RCC 7860 (cell line): ENCODE data around the gene RPS6KL1.

Experiments
- DNase-seq: peaks from one replicate; pipeline ENCODE4 v3.0.0-alpha.2; 2015; ENCODE audit warnings: low spot score
- FAIRE-seq: peaks from 2 replicates; lab custom pipeline; 2012; peaks lifted over from hg19 to GRCh38; lab: Jason Lieb, UNC

The RPS6KL1 gene

DNA sequence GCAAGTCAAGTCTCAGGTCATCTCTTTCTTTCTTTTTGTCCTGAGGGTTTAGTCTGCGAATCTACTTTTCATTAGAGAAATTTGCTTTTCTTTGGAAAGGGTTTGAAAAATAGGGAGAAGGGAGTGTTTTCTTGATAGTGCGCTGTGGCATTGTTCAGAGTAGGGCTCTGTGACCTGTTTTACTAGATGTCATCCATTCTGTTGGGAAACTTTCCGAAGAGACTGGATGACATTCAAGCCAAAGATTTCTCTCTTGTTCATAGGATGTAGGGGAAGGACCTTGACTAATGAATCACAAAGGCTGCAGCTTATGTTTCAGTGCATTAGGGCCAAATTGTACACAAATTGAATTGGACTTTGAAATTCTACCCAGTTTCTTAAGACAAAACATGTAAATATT is 26.7 kb downstream of the RPS6KL1 start:
- no peak for FAIRE-seq

DNA sequence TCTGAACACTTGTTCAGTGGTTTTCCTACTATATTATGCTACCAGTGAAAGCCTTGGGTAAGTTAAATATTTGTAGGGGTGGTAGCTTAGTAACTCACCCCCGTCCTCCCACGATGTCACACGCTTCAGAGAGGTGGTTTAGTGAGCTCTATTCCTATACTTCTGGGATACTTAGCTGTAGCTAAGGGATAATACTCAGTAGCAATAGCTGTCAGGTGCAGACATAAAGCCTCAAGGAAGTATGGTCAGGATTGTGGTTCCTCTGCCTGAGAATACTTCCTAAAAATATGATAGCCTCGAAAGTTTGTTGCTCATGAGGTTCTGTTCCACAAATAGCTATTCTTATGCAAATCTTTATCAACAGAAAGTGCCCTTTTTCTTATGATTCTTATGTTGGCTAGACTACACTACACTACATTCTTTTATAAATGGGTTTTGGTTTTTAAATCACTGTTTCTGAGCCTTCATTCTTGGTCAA is 29.4 kb downstream of the RPS6KL1 start:
- no peak for FAIRE-seq

More for the DNA sequence above, 26.7 kb downstream of the RPS6KL1 start:
- DNase-seq = no peak

DNA sequence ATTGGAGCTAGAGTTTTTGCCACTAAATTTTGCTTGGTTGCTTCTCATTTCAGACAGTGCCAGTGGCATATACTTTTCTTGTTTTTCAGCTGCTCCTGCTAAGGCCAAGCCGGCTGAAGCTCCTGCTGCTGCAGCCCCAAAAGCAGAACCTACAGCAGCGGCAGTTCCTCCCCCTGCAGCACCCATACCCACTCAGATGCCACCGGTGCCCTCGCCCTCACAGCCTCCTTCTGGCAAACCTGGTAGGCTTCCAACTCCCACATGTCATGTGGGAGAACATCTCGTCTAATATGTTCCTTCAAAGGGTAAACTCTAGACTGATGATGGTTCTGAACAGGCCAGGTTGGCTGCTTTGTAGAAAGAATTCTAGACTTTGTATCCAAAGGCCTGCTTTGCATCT is 30.3 kb downstream of the RPS6KL1 start:
- DNase-seq (no peak), FAIRE-seq (no peak)

More for the DNA sequence above, 29.4 kb downstream of the RPS6KL1 start:
- no peak for DNase-seq

DNA sequence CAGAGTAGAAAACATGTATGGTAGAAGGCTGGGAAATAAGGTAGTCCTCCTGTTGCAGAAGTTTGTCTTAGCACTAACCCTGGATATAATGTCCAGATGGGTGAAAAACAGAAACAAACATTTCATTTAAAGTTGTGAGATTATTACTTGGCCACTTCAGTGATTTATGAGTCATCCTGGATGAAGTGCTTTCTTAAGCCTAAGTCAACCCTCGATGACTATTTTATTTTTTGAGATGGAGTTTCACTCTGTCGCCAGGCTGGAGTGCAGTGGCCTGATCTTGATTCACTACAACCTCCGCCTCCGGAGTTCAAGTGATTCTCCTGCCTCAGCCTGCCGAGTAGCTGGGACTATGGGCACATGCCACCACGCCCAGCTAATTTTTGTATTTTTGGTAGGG is 31.2 kb downstream of the RPS6KL1 start:
- no peak for DNase-seq
- no peak for FAIRE-seq

DNA sequence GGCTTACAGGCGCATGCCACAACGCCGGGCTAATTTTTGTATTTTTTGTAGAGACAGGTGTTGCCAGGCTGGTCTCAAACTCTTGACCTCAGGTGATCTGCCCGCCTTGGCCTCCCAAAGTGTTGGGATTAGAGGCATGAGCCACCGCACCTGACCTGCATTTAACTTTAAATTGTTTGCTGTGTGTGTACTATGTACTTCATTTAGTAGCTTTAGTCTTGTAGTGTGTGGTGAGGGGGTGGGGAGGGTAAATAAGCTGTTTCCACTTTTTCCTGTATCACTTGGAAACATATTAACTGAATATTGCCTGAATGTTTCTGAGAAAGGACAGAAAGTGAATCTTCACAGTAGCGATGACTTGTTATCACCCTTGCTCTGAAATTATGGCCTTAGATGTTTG is 32.8 kb downstream of the RPS6KL1 start:
- no peak for DNase-seq
- FAIRE-seq = no peak

DNA sequence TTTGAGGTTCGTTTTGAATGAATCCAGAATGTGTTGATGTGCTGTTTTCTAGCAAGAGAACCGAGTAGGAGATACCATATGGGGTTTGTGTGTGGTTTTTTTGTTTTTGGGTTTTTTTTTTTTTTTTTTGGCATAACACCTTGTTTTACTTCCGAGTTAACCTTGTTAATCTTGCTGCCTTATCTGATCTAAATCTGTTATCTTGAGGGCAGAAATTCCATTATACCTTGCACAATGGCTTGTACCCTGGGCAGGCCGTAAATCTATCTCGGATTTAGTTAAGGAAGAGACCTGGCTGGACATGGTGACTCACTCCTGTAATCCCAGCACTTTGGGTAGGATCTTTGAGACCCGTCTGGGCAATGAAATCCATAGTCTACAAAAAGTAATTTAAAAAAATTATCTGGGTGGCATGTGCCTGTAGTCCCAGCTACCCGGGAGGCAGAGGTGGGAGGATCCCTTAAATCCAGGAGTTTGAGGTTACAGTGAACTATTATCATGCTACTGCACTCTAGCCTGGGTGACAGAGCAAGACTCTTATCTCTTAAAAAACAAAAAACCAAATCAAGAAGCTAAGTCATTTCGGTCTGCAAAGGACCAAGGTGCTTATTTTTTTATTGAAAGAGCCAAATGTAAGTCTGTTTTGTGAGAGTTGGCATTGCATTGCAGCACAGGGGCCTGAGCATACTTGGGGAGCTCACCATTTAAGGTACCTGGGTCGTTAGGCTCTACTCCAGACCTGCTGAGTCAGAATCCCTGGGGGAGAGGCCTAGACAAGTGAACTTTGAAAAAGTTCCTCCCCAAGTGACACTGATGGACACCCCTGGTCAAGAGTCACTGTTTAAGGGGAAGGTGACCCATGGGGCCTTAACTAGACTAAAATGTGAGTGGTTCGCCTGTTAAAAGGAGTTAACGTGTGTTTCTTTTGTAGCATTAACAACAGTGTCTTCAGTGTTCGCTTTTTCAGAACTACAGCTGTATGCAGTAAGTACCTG is 34.6 kb downstream of the RPS6KL1 start:
- DNase-seq (no peak), FAIRE-seq (no peak)

DNA sequence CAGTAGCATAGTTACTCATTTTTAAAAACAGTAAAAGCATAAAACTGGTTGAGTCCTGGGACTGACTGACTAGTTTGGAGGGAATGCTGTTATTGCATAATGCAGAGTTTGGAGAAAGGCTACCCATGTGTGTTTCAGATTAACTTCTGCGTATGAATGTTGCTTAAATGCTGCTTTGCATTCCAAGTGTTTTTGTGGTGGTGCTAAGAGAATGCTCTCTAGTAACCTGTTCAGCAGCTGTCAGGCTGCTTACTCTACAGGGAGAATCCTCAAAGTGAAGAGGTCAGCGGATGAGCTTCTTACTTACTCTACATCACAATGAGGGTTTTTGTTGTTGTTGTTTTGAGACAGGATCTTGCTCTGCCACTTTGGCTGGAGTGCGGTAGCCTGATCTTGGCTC is 37.1 kb downstream of the RPS6KL1 start:
- FAIRE-seq (no peak), DNase-seq (no peak)

DNA sequence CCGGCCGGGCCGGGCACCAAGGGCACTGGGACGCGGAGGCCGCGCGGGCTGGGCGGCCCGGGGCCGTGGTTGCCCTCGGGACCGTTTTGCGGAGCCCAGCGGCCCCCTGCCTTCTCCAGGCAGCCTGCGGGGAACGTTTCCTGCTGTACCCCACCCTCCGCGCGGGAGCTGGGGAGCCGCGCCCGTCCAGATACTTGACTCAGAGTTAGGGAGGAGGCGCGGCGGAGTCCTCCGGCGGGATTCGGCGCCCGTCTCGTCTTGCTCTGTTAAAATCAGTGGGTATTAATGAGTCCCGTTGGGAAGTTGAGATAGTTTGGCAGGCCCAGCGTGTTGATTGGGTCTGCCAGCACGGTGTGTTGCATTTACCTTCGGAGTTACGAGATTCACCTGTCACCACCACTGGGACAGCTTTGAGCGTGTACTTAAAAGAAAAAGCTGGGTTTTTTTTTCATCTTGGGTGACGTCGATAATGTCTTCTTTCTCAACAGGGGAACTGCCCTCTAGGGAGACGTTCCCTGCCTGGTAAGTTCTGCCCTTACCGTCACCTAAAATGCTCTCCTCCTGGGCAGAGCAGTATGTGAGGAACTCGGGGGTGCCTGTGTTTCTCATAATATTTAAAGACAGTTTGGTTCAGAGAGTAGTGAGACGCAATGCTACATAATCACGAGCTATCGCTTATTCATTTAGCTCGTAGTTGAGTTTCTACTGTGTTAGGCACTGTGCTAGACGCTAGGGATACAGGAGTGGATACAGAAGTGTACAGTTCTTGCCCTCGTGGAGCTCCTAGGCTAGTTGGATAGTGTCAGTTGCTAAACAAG is 40.7 kb downstream of the RPS6KL1 start:
- DNase-seq (no peak), FAIRE-seq (no peak)

DNA sequence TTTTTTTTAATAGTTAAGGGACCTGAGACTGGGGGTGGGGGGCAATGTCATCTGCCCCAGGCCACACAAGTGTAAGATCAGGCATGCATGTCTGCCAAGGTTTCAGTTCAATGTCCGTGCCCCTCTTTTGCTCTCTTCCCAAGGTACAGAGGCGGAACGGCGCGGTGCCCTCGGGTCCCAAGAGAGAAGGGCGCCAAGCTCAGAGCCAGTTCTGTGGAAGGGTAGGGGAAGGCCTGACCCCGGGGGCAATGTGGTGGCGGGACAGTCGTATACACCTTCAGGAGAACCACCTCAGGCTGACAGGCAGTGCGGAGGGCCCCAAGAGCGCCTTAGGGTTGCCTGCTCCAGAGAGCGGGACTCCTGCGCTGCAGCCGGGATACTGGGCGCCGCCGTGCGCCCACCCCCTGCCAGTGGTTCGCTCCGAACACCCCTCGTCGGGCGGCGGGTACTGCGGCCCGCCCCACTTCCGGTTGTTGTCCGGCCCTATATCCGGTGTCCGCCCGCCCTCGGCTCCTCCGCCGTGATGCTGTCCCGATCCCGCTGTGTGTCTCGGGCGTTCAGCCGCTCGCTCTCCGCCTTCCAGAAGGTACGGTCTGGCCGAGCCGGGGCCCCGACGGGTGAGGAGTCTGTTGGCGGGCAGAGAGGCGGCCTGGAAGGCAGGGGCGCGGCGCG is 41.5 kb downstream of the RPS6KL1 start, which contains the start of gene DLST:
DLST (plus strand) TSS at position 486 of the 672 bp plus-strand sequence; CDS start at position 524, 38 bp downstream.
- FAIRE-seq (no peak), DNase-seq (peak; percentile 53)

DNA sequence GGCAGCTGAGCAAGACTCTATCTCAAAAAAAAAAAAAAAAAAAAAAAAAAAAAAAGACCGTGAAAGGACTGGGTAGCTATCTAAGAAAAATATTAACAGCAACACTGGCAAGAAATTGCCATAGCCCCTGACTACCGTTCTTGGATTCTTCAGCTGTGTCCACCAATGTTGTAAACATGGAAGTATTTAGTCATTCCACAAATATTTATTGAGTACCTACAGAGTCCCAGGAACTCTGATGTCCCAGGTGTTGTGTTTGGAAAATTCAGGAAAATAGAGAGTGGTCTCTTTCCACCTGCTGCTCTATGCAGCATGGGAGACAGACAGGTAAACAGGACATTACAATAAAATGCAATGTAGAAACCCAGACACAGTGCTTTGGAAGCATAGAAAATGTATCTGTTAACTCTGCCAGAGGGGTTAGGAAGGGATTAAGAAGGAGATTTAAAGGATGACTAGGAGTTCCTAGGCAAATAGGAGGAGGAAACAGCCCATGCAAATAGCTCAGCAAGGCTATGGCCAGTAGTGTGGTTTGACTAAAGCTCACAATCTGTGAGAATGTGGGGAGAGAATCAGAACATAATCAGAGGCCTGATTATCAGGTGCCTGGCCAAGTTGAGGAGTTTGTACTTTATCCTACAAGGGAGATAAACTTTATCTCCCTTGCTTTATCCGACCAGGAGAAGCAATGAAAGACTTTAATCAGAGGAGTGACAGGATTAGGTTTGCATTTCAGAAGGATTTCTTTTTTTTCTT is 43.5 kb downstream of the RPS6KL1 start:
- no peak for DNase-seq
- FAIRE-seq = no peak

DNA sequence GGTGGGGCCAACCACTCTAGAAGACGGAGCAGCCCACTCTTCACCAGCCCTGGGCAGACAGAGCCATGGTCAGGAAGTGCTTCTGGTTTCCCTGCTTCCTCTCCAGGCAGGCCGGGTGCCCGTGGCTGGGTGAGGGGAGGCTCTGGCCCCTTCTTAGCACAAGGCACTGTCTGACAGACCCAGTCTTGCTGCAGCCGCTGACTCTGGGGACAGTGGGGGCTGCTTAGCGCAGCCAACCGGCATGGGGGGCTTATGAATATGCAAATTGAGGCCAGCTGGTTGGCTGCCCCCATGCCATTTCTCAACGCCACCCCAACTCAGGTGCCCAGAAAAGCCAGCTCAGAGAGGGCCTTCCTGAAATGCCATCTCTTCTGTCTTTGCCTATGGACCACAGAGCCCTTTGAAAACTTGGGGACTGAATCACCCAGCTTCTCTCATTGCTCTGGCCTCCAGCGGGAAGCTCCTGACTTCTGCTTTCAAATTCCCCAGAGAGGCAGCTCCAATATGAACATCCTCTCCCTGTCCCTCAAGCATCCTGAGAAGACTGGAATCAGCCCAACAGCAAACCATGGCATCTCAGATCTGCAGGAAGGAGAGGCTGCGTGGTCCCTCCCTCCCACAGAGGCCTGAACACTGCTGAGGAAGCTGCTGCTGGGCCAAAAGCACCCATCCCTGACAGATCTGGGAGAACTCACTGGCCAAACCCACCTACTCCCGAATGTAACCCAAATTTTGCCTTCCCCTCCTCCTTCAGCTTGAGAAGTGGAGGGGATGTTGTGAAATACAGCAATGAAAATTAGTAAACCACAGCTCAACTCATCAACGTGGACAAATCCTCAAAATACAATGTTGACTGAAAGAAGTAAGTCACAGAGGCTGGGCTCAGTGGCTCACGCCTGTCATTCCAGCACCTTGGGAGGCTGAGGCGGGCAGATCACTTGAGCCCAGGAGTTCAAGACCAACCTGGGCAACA is 46.8 kb downstream of the RPS6KL1 start, which contains the start of gene PROX2:
PROX2 (minus strand) TSS at position 205 of the 973 bp plus-strand sequence. CDS start 12,311 bp downstream, outside the sequence.
- DNase-seq (no peak), FAIRE-seq (no peak)

DNA sequence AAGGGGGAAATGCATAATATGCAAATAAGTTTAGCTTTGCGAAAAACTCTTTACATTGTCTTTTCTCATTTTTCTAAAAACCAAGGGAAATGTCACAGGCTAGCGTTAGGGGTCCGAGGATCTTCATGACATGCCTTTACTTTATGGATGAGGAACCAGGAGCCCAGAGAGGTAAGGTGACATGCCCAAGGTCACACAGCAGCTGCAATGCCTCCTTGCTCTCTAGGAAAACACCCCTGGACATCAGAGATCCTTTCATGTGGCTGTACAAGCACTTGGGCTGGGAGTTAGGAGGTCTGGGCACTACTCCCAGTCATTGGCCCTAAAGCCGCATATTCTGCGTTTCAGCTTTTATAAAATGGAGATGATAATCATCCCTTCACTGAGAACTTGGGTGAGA is 47.9 kb downstream of the RPS6KL1 start:
- DNase-seq (no peak), FAIRE-seq (no peak)

DNA sequence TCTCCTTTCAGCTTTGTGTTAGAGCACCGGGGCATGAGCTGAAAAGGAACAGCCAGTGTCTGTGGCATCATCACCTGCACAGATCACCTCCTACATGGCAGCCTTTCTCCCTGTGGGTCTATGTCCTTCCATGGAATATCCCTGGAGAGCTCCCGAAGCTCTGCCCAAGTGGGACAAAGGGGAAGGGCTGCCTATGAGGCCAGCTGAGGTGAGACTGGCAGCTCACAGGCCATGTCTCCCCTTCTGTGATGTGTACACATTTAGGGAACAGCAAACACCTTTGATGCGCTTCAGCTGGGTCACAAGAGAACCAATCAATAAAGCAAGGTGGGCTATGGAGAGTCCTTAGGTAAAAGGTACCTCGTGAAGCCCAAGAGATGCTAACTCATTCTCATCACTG is 51.2 kb downstream of the RPS6KL1 start:
- FAIRE-seq (no peak), DNase-seq (no peak)

DNA sequence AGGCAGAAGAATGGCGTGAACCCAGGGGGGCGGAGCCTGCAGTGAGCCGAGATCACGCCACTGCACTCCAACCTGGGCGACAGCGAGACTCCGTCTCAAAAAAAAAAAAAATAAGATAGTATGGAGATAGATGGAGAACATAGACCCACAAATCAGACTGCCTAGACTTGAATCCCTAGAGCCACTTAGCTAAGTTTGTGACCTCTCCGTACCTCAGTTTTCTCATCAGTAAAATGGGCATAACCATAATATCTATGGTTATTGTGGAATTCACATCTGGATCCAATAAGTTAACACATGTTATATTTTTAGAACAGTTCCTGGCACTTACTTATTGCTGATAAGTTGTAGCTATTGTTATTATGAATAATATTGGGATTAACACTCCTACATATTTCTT is 54.3 kb downstream of the RPS6KL1 start:
- FAIRE-seq (no peak), DNase-seq (no peak)

DNA sequence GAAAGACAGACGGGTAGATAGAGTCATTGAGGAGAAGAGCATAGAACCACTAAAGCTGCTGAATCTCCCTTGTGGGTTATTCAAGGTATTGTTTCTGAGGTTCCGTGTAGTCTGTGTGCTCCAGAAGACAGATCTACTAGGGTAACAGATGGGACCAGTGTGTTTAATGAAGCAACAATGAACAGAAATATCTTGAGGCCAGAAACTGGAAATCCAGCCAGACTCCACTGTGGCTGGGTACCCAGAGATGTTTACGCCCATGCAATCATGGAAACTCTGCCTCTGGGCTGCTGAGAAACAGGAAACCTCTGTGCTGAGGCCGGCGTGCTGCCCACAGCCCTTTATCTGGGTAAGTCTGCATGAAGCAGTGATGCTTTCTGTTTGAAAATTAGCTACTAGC is 55.4 kb downstream of the RPS6KL1 start:
- no peak for FAIRE-seq
- no peak for DNase-seq

DNA sequence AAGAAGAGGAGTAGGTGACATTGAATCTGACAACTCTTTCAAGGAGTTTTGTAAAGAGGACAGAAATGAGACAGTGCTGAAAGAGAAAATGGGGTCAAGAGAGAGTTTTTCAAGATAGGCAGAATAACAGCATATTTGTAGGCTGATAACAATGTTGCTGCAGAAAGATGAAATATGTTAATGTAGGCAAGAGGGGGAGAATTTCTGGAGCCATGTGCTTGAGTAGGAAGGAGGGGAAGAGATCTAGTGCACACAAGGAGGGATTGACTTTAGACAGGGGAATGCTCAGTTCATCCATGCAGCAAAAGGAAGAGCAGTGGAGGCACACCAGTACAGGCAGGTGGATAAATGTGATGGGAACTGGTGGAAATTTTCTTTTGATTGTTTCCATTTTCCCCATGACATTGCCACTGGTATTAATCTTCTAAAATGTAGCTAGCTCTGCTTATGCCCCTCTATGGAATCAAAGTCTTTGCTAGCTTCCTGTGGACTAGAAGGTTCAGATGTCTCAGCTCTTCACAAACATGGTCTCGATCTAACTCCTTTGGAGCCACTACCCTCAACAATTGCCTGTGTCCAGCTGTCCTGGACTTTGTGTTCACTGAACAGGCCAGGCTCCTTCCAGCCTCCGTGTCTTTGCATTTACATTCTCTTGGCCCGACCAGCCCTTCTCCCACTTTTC is 56.2 kb downstream of the RPS6KL1 start:
- FAIRE-seq (no peak), DNase-seq (no peak)

DNA sequence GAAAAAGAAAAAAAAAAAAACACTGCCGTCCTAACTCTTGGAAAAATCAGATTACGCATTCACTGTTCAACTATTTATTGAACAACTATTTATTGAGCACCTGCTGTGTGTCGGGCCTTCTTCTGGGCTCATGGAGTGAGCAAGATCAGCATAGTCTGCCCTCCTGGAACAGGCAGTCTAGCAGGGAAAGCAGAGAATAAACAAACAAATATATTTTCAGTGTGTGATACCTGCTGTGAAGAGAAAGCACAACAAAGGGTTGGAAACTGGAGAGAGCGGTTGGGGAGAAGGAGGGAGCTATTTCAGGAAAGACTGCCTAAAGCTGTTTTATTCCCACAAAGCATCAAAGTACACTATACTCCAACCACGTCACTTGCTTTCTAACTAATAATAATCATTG is 57.9 kb downstream of the RPS6KL1 start:
- FAIRE-seq (no peak), DNase-seq (no peak)

DNA sequence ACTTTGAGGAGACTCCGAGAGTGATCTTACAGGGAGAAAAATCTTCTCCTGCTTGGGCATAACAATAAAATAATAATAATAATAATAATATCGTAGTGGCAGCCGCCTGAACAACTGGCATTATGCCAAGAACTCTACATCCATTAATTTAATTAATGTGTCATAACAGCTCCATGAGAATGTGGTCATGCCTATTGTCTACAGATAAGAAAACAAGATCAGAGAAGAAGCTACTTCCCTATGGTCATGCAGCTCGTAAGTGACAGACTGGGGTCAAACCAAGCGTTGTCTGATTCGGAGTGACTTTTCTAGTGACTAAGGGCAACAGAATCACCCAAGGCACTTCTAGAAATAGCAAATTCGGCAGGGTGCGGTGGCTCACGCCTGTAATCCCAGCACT is 58.9 kb downstream of the RPS6KL1 start:
- DNase-seq = no peak
- FAIRE-seq = no peak
